K562 (cell line): ENCODE results near the gene TBX1. TPM values are rescaled to one million over a fixed set of nuclear protein-coding genes. Genes with fewer than 3 reads are reported as not detected.

Source experiments
- ATAC-seq: fragments of 200-7000 bp; cut with Tn5 transposase; 3 replicates; pipeline ENCODE4 v1.9.1; 2020; ENCODE audit warnings: moderate library complexity
- BruUV-seq: library from RNA; stranded (reverse); fragments of 400-500 nt; replicated peaks from 2 replicates; lab custom pipeline; 2021; lab: Mats Ljungman, UMichigan
- CTCF ChIA-PET: fragments of 300-600 bp; formaldehyde crosslinking; extraction: SDS; loops from one replicate; lab custom pipeline; 2021; ENCODE audit warnings: low intra/inter-chr PET ratio; lab: Yijun Ruan, JAX
- POLR2A ChIA-PET: fragments of 300-600, 350-650 bp; sonication (Branson Sonifier 250); formaldehyde crosslinking; extraction: SDS; loops from one replicate; lab custom pipeline; 2021; ENCODE audit warnings: antibody characterized with exemption, inconsistent platforms; lab: Yijun Ruan, JAX
- DNase-seq, 4 experiments: peaks; one replicate each; pipeline versions ENCODE4 v3.0.0 to v3.0.0-alpha.2; 2011 to 2018; ENCODE audit warnings: low spot score in 3 of 4, mixed read lengths in 3 of 4; ENCODE audit errors: extremely low read depth in 1 of 4
- FAIRE-seq: peaks from 2 replicates; lab custom pipeline; 2011; peaks lifted over from hg19 to GRCh38; lab: Jason Lieb, UNC
- H2AFZ ChIP-seq: 2 replicates; pipeline ENCODE4 v1.6.0; 2011; ENCODE audit warnings: low read depth, low read length, control low read depth, inconsistent platforms
- H3K27ac ChIP-seq: fragments of 200-600 bp; 3 replicates; pipeline ENCODE4 v1.8.0; 2011; ENCODE audit warnings: low read depth, mild to moderate bottlenecking, control low read depth, inconsistent platforms, low read length, moderate library complexity, mixed read lengths; ENCODE audit errors: extremely low read depth
- H3K27me3 ChIP-seq, 2 experiments: fragments of 300-600 bp in 1 of 2; 2 replicates in 1 of 2; 3 replicates in 1 of 2; pipeline versions ENCODE4 v1.6.0 to v1.8.0; 2011; ENCODE audit warnings: inconsistent platforms in 2 of 2, low read length in 2 of 2, mild to moderate bottlenecking in 1 of 2, mixed read lengths in 1 of 2, moderate library complexity in 1 of 2; ENCODE audit not compliant: control insufficient read depth in 2 of 2, insufficient read depth in 2 of 2
- H3K36me3 ChIP-seq: fragments of 300-600 bp; 3 replicates; pipeline ENCODE4 v1.8.0; 2011; ENCODE audit warnings: mild to moderate bottlenecking, low read length, inconsistent platforms; ENCODE audit not compliant: control insufficient read depth, insufficient read depth
- H3K4me1 ChIP-seq, 2 experiments: fragments of 200-600 bp in 1 of 2; replicated peaks in 1 of 2; 2 replicates in 1 of 2; 3 replicates in 1 of 2; pipeline versions ENCODE4 v1.5.1 to v1.8.0; 2011; ENCODE audit warnings: inconsistent platforms in 2 of 2, low read length in 2 of 2, mild to moderate bottlenecking in 1 of 2, mixed read lengths in 1 of 2, moderate library complexity in 1 of 2; ENCODE audit not compliant: control insufficient read depth in 2 of 2, insufficient read depth in 2 of 2
- H3K4me2 ChIP-seq: 2 replicates; pipeline ENCODE4 v1.6.1; 2011; ENCODE audit warnings: low read length, control low read depth, inconsistent platforms, mixed read lengths; ENCODE audit not compliant: insufficient read depth
- H3K4me3 ChIP-seq: fragments of 200-600 bp; sonication (generic), shearing (Covaris generic); 2 replicates; pipeline ENCODE4 v1.5.1; 2016; ENCODE audit warnings: control low read depth, inconsistent platforms
- H3K79me2 ChIP-seq: fragments of 200-600 bp; 3 replicates; pipeline ENCODE4 v1.8.0; 2011; ENCODE audit warnings: low read length, inconsistent platforms; ENCODE audit not compliant: control insufficient read depth, insufficient read depth
- H3K9ac ChIP-seq, 2 experiments: 2 replicates each; pipeline versions ENCODE4 v1.6.0 to v1.6.1; 2011; ENCODE audit warnings: low read depth in 2 of 2, low read length in 2 of 2, control low read depth in 1 of 2, inconsistent platforms in 1 of 2, mild to moderate bottlenecking in 1 of 2, mixed read lengths in 1 of 2; ENCODE audit not compliant: insufficient read depth in 1 of 2
- H3K9me1 ChIP-seq: one replicate; pipeline ENCODE4 v1.6.0; 2011; ENCODE audit warnings: inconsistent platforms, mild to moderate bottlenecking, low read length, moderate library complexity; ENCODE audit not compliant: control insufficient read depth, insufficient read depth
- H3K9me3 ChIP-seq: replicated peaks from 2 replicates; pipeline ENCODE4 v1.5.1; 2011; ENCODE audit warnings: low read depth, low read length, inconsistent platforms; ENCODE audit not compliant: control insufficient read depth, insufficient read depth
- H4K20me1 ChIP-seq: replicated peaks from 2 replicates; pipeline ENCODE4 v1.6.1; 2011; ENCODE audit warnings: low read length, inconsistent platforms, mixed read lengths; ENCODE audit not compliant: control insufficient read depth, insufficient read depth
- DMBX1 ChIP-seq: fragments of 250-450 bp; sonication (Bioruptor Pico); IDR thresholded peaks from 2 replicates; pipeline ENCODE4 v1.8.0; 2022; ENCODE audit warnings: inconsistent platforms, mild to moderate bottlenecking, moderate library complexity, borderline replicate concordance
- DNMT1 ChIP-seq: fragments of 450-650 bp; IDR thresholded peaks from 2 replicates; pipeline ENCODE4 v1.6.1; 2016; ENCODE audit warnings: antibody characterized with exemption, mild to moderate bottlenecking
- HNRNPUL1 ChIP-seq: fragments of 200-400 bp; formaldehyde crosslinking; IDR thresholded peaks from 2 replicates; pipeline ENCODE4 v1.6.1; 2017; ENCODE audit warnings: low read length
- NFYB ChIP-seq: IDR thresholded peaks from 2 replicates; pipeline ENCODE4 v1.6.1; 2011; ENCODE audit warnings: mild to moderate bottlenecking, moderate library complexity; ENCODE audit not compliant: insufficient read length; ENCODE audit errors: extremely low read depth
- POLR2B ChIP-seq: fragments of 450-650 bp; IDR thresholded peaks from 2 replicates; pipeline ENCODE4 v1.6.1; 2018; ENCODE audit warnings: low read depth; ENCODE audit not compliant: partially characterized antibody
- PTRF ChIP-seq: fragments of 450-650 bp; IDR thresholded peaks from 2 replicates; pipeline ENCODE4 v1.6.1; 2016; ENCODE audit warnings: mild to moderate bottlenecking, missing genetic modification characterization, missing compliant biosample characterization
- RAD51 ChIP-seq: fragments of 450-650 bp; IDR thresholded peaks from 2 replicates; pipeline ENCODE4 v1.7.1; 2016; ENCODE audit warnings: low read depth, mild to moderate bottlenecking, borderline replicate concordance
- RBM22 ChIP-seq: fragments of 200-400 bp; formaldehyde crosslinking; IDR thresholded peaks from 2 replicates; pipeline ENCODE4 v1.6.1; 2018; ENCODE audit warnings: low read length, low read depth; ENCODE audit not compliant: poor library complexity, severe bottlenecking
- SIN3B ChIP-seq: fragments of 450-650 bp; IDR thresholded peaks from 2 replicates; pipeline ENCODE4 v1.6.1; 2017; ENCODE audit warnings: low read depth, mild to moderate bottlenecking, moderate library complexity
- SREBF1 ChIP-seq: fragments of 150-350 bp; IDR thresholded peaks from 2 replicates; pipeline ENCODE4 v1.6.1; 2014; ENCODE audit warnings: antibody characterized with exemption, low read depth, low read length, borderline replicate concordance
- TEAD1 ChIP-seq, 2 experiments: fragments of 450-650 bp in 1 of 2; sonication (generic) in 1 of 2; formaldehyde crosslinking; IDR thresholded peaks; 2 replicates each; pipeline versions ENCODE4 v1.4.0 to v1.8.0; 2020 to 2022; ENCODE audit warnings: mild to moderate bottlenecking in 2 of 2, missing genetic modification reagents in 1 of 2
- ZKSCAN3 ChIP-seq: fragments of 250-450 bp; sonication (Bioruptor Pico); IDR thresholded peaks from 2 replicates; pipeline ENCODE4 v1.4.0; 2020
- ZNF707 ChIP-seq: fragments of 250-450 bp; sonication (Bioruptor Pico); conservative IDR thresholded peaks from 2 replicates; pipeline ENCODE4 v1.8.0; 2022; ENCODE audit warnings: inconsistent platforms, mild to moderate bottlenecking, moderate library complexity
- WGBS: fragments of 100-300 bp; shearing (Covaris generic); methylation state at CpG from one replicate; pipeline ENCODE4 v1.1.6; 2016; ENCODE audit warnings: low coverage, mixed read lengths; ENCODE audit not compliant: insufficient coverage; ENCODE audit errors: missing lambda C conversion rate; 5-methylcytosine and 5-hydroxymethylcytosine counted together
- in situ Hi-C: fragments of 300-500 bp; cut with MboI; formaldehyde crosslinking; loops from 4 replicates; pipeline ENCODE4 v1.15.0; 2018; ENCODE audit warnings: inconsistent platforms, mixed read lengths
- intact Hi-C: fragments of 100-400 bp; cut with micrococcal nuclease; formaldehyde crosslinking; loops from 2 replicates; pipeline ENCODE4 v1.14.2; 2022
- polyA plus RNA-seq, 8 experiments: library from polyadenylated mRNA; depleted of rRNA in 4 of 8; stranded (reverse) in 5 of 8; unstranded in 3 of 8; fragments of >200 nt; fragmentation: Nextera tagmentation in 2 of 8; fragmentation: Illumina TruSeq in 1 of 8; extraction: Ambion mirVana in 2 of 8; extraction: Trizol in 1 of 8; gene quantifications; 2 replicates each; pipeline versions ENCODE4 v1.2.1 to v1.2.3, GENCODE V29; 2011 to 2014; ENCODE audit warnings: inconsistent platforms in 1 of 8, missing spikeins in 1 of 8
- total RNA-seq, 7 experiments: library from RNA; depleted of rRNA in 6 of 7; stranded (reverse); fragments of >200 nt in 6 of 7; fragmentation: Illumina TruSeq in 2 of 7; extraction: Trizol in 2 of 7; gene quantifications; 2 replicates each; pipeline versions ENCODE4 v1.2.1 to v1.2.3, GENCODE V29; 2011 to 2021; ENCODE audit warnings: low replicate concordance in 1 of 7
- TF ChIP-seq, protein P1 (sequence below): sonication (generic); formaldehyde crosslinking; IDR thresholded peaks from 2 replicates; pipeline ENCODE4 v1.8.1; 2023; ENCODE audit warnings: missing genetic modification reagents, mild to moderate bottlenecking, borderline replicate concordance
- TF ChIP-seq, protein P2 (sequence below): fragments of 250-450 bp; sonication (Bioruptor Pico); IDR thresholded peaks from 2 replicates; pipeline ENCODE4 v1.4.0; 2020; ENCODE audit warnings: mild to moderate bottlenecking, moderate library complexity, borderline replicate concordance

Gene TBX1
- total and polyA plus RNA-seq, 9 of the 15 experiments (the other 6 are each of a cell fraction or from before 2014, with no cell fraction given) = 0.07 to 35.0 (median 3.9) TPM

DNA sequence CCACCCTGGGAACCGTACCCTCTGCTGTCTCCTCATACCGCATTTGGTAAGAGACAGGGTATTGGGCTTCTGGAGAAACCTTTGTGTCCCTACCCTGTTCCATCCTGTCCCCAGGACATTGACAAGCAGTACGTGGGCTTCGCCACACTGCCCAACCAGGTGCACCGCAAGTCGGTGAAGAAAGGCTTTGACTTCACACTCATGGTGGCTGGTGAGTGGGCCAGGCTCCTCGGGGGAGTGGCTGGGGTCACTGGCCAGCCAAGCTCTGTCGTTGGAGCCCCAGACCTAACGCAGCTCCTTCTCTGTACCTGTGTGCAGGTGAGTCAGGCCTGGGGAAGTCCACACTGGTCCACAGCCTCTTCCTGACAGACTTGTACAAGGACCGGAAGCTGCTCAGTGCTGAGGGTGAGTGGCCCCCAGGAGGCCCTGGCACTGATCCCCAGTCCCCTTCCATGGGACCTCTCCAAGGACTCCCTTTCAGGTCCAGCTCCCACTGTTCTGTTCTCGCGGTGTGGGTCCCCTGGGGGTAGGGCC lies 41.0 kb upstream of the TBX1 start:
- peak overlapping the region; percentile 89 to 98 for H3K9ac ChIP-seq
- ATAC-seq (no peak), FAIRE-seq (peak; percentile 42), DNase-seq (no peak)
- peaks cover 36% of the 10 kb centered on the region for H3K36me3 ChIP-seq
- TSS peak; percentile 28 for BruUV-seq
- H3K27ac ChIP-seq = peak overlapping the region; percentile 92
- ChIA-PET CTCF (interaction anchor here (2.4 to 4.5 kb wide), 2 partner anchors 40 to 90 kb away, joined by 12 to 113 read pairs; no protein-coding TSS in a partner anchor), POLR2A (interaction anchor here (0.5 to 2.7 kb wide), 24 partner anchors 9 to 524 kb away, joined by 3 to 8 read pairs (median 4); partner anchors contain the start of genes GNB1L and RTL10)
- in situ Hi-C loops = loop anchor here (10.0 kb wide), 1 partner anchor 395 kb away; the partner anchor contains the start of genes RANBP1 and TRMT2A
- intact Hi-C loops = loop anchor here (5.0 to 10.0 kb wide), 3 partner anchors 55 to 422 kb away; partner anchors contain the start of genes CDC45 and UFD1
- H3K79me2 ChIP-seq = peaks cover 47% of the 10 kb centered on the region
- peaks cover 38% of the 10 kb centered on the region for H4K20me1 ChIP-seq
- H2AFZ ChIP-seq = no peak overlapping the region
- H3K9me3 ChIP-seq = no peaks in the 10 kb centered on the region
- H3K4me1 ChIP-seq = peaks cover 64 to 100% of the 10 kb centered on the region in 2 experiments
- H3K4me2 ChIP-seq = peak overlapping the region; percentile 92
- peak overlapping the region; percentile 51 for H3K4me3 ChIP-seq
- 75% methylated on average over 12 of the region's 12 CpGs for WGBS
- no peaks in the 10 kb centered on the region for H3K27me3 ChIP-seq
- H3K9me1 ChIP-seq = peaks cover 27% of the 10 kb centered on the region
- TF ChIP-seq TEAD1 (CRISPR knock-in tag; IDR thresholded peaks at IDR 0.05) (no peak), RAD51 (no peak), RBM22 (no peak), ZNF707 (CRISPR knock-in tag) (no peak), HNRNPUL1 (no peak), NFYB (no peak), DMBX1 (no peak), DNMT1 (0 out of 2 replicates have a peak, but pooled peaks have one; percentile 57), SIN3B (no peak), PTRF (tag) (no peak), SREBF1 (0 out of 2 replicates have a peak, but pooled peaks have one; percentile 55), ZKSCAN3 (CRISPR knock-in tag) (no peak), POLR2B (no peak)
- TF ChIP-seq, protein P1, sequence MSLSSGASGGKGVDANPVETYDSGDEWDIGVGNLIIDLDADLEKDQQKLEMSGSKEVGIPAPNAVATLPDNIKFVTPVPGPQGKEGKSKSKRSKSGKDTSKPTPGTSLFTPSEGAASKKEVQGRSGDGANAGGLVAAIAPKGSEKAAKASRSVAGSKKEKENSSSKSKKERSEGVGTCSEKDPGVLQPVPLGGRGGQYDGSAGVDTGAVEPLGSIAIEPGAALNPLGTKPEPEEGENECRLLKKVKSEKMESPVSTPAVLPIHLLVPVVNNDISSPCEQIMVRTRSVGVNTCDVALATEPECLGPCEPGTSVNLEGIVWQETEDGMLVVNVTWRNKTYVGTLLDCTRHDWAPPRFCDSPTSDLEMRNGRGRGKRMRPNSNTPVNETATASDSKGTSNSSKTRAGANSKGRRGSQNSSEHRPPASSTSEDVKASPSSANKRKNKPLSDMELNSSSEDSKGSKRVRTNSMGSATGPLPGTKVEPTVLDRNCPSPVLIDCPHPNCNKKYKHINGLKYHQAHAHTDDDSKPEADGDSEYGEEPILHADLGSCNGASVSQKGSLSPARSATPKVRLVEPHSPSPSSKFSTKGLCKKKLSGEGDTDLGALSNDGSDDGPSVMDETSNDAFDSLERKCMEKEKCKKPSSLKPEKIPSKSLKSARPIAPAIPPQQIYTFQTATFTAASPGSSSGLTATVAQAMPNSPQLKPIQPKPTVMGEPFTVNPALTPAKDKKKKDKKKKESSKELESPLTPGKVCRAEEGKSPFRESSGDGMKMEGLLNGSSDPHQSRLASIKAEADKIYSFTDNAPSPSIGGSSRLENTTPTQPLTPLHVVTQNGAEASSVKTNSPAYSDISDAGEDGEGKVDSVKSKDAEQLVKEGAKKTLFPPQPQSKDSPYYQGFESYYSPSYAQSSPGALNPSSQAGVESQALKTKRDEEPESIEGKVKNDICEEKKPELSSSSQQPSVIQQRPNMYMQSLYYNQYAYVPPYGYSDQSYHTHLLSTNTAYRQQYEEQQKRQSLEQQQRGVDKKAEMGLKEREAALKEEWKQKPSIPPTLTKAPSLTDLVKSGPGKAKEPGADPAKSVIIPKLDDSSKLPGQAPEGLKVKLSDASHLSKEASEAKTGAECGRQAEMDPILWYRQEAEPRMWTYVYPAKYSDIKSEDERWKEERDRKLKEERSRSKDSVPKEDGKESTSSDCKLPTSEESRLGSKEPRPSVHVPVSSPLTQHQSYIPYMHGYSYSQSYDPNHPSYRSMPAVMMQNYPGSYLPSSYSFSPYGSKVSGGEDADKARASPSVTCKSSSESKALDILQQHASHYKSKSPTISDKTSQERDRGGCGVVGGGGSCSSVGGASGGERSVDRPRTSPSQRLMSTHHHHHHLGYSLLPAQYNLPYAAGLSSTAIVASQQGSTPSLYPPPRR (CRISPR knock-in tag) = no peak
- TF ChIP-seq, protein P2, sequence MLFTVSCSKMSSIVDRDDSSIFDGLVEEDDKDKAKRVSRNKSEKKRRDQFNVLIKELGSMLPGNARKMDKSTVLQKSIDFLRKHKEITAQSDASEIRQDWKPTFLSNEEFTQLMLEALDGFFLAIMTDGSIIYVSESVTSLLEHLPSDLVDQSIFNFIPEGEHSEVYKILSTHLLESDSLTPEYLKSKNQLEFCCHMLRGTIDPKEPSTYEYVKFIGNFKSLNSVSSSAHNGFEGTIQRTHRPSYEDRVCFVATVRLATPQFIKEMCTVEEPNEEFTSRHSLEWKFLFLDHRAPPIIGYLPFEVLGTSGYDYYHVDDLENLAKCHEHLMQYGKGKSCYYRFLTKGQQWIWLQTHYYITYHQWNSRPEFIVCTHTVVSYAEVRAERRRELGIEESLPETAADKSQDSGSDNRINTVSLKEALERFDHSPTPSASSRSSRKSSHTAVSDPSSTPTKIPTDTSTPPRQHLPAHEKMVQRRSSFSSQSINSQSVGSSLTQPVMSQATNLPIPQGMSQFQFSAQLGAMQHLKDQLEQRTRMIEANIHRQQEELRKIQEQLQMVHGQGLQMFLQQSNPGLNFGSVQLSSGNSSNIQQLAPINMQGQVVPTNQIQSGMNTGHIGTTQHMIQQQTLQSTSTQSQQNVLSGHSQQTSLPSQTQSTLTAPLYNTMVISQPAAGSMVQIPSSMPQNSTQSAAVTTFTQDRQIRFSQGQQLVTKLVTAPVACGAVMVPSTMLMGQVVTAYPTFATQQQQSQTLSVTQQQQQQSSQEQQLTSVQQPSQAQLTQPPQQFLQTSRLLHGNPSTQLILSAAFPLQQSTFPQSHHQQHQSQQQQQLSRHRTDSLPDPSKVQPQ = no peak
